LHCN-M2 (cell line): ENCODE measurements around the gene KIF2C. TPM values are rescaled to one million over a fixed set of nuclear protein-coding genes. Genes with fewer than 3 reads are reported as not detected.
"Not testable (repeated sequence)": the region's sequence is repeated elsewhere in the genome, so short reads cannot be mapped to it uniquely, and the experiment has no call there.

Experiments used
- DNase-seq: peaks from one replicate; pipeline ENCODE4 v3.0.0-alpha.2; 2012; ENCODE audit warnings: low read depth
- total RNA-seq: library from RNA; depleted of rRNA; stranded (reverse); fragments of >200 nt; gene quantifications from 2 replicates; pipeline ENCODE4 v1.2.3, GENCODE V29; 2014

The KIF2C gene
- total RNA-seq, 1 experiment from 2014 or later, result 99.3 TPM

GRCh38 chr1:44792736-44793502 is 53.3 kb downstream of the KIF2C start:
- no peak for DNase-seq

- DNase-seq, result not testable (repeated sequence)
These were observed 58.2 kb downstream of the KIF2C start for GRCh38 chr1:44797886-44798285.

GRCh38 chr1:44798481-44799365 is 59.1 kb downstream of the KIF2C start:
- DNase-seq, result no peak

GRCh38 chr1:44799770-44800584 is 60.3 kb downstream of the KIF2C start, which contains the start of gene PLK3:
Gene PLK3 (plus strand): TSS chr1:44800377. CDS start chr1:44800464, 87 bp downstream.
- peak; percentile 97 for DNase-seq

DNA sequence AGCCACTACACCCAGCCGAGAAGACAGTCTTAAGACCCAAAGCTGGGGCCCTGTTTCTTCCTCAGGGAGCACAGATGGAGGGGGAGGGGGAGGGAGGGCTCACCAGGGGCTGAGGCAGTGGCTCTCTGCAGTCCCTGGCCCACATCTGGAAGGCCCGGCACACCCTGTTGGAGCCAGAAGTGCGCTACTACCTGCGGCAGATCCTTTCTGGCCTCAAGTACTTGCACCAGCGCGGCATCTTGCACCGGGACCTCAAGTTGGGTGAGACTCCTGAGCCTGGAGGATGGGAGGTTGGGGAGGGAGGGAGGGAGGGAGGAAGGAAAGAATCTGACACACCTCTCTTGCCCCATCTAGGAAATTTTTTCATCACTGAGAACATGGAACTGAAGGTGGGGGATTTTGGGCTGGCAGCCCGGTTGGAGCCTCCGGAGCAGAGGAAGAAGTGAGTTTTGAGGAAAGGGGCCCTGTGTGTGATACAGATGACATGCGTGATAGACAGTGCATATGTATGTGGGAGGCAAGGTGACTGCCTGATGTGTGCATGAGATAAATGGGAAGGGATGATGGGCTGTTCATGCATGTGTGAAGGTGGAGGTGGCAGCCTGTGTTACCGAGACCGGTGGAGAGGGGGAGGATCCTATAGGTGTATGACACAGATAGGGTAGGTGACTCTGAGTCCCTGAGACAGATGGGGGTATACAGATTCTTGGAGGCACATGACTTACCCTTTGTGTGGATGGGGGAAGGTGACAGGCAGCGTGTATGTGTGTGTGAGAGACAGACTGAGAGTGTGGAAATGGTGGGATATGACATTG is 62.1 kb downstream of the KIF2C start:
- DNase-seq, result no peak

GRCh38 chr1:44802306-44803061 is 62.8 kb downstream of the KIF2C start:
- peak; percentile 75 for DNase-seq

- no peak for DNase-seq
These were observed 63.4 kb downstream of the KIF2C start for GRCh38 chr1:44803062-44803311.

- no peak for DNase-seq
These were observed 63.9 kb downstream of the KIF2C start for GRCh38 chr1:44803312-44804095.

- DNase-seq, result no peak
These were observed 65.8 kb downstream of the KIF2C start for GRCh38 chr1:44805311-44806024.

- DNase-seq, result no peak
These were observed 66.5 kb downstream of the KIF2C start for GRCh38 chr1:44806025-44806703.

DNA sequence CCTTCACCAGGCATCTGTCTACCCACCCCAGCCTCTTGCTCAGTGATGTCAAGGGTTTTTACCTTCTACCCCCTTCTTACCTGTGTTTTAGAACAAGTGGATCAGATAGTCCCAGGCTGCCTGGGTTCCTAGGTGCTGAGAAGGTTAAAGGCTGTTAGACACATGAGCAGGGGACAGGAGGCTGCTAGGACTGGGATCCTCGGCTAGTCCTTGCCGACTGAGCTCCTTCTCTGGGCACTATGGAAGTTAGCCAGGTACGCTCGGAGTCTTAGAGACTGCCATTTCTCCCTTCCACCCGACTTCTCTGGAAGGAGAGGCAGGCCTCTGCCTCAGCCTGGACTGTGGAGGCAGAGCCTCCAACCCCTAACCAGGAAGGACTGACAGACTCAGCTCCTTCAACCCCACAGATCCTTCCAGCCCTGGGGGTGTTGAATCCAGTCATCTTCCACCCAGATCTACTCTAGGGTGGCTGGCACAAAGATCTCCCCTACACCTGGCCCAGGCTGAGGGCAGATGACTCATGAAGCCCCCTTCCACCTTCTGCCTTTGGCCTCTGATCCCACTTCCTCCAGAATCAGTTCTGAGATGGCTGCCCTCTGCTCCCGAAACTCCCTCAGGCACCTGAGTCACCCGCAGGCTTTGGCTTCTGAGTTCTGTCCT is 67.2 kb downstream of the KIF2C start, which contains the start of gene DYNLT4:
DYNLT4 (minus strand) TSS at position 648 of the 660 bp plus-strand sequence. CDS start 683 bp downstream, outside the sequence.
- no peak for DNase-seq

DNA sequence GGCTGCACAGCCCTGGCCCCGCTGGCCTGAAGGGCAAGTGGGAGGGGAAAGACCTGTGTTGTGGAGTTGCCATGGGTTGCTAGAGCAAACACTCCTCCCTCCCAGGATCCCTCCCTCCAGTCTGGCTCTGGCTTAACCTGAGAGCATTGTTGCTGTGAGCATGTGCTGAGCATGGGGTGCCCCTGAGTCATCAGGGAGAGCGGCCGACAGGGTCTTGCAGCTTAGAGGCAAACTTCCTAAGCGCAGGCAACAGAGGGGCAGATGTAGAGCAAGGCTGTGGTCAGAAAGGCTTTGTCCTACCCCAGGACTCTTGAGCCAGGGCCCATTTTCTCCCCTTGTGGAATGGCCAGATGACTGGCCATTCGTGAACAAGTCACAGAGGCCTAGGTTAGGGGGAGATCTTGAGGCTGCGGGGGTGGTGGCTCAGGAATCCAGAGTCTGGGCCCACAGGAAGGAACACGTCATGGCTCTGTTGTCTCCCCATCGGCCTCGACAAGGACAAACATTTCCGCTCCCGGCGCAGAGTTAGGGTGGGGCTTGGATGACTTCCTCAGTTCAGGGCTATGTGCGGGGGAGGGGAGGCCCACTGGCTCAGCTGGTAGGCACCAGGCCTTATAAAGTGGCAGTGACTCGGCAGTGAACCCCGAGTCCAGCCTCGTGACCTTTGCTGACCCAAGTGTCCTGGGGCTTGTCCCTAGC is 67.9 kb downstream of the KIF2C start:
- DNase-seq, result peak; percentile 100

- DNase-seq, result peak; percentile 84
These were observed 68.7 kb downstream of the KIF2C start, which contains the start of gene BTBD19 for GRCh38 chr1:44808063-44808937. Gene BTBD19 (plus strand): TSS chr1:44808523. CDS start chr1:44808821, 298 bp downstream.

DNA sequence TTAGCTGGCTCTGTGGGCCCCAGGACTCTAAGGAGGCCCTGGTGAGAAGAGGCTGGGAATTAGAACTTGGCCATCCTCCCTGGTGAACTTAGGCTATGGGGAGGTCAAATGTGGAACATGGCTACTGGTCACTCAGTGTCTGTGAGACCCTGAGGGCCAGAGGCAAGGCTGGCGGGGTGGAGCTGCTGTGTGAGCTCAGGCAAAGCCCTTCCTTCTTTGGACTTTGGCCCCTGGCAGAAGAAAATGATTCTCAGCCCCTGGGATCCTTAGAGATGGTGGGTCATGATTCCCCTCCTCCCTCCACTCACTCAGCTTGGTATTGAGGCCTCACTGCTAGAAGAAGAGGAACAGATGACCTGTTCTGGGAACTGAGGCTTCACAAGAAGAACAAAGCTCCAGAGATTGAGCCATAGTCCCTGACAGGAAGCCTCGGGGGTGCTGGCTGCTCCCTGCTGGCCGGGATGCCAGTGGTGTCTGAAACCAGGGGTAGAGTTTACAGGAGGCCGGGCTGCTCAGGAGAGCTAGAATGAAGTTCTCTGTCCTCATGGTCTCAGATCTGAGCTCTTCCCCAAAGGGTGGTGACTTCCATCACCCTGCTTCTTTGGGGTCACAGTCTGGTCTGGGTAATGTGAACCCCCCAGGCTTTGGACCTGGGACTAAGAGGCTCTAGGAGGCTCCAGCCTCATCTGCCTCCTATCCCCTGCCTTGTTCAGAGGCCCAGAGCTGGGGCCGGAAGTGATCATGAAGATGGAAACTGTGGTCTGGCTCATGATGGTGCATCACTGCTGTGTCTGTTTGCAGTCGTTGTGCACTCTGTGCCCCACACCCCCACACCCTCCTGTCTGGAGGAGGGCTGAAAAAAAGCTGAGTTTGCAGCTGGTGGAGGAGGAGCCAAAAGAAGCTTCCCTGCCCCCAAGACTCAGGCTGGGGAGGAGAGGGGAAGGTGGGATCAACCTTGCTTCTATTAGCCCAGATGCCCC is 69.6 kb downstream of the KIF2C start:
- peak; percentile 69 for DNase-seq
